ENCODE data around the gene FERMT3. TPM values are rescaled to one million over a fixed set of nuclear protein-coding genes. Genes with fewer than 3 reads are reported as not detected.

FERMT3 gene
- total RNA-seq, 1 donor from 2014 or later: 5.9 TPM

GRCh38 chr11:64268893-64269539 lies 62.5 kb downstream of the FERMT3 start:
- H3K4me1 Mint-ChIP-seq (ENCODE audit: low read depth): peaks cover 12% of the 10 kb centered on the region
- H3K27me3 Mint-ChIP-seq: no peaks in the 10 kb centered on the region
- peak overlapping the region; percentile 90 for H3K27ac Mint-ChIP-seq
- peak overlapping the region; percentile 98 for H3K4me3 Mint-ChIP-seq (ENCODE audit: low read depth)
- no peak for TF ChIP-seq CTCF (IDR thresholded peaks at IDR 0.05; ENCODE audit: unreplicated experiment)
- H3K36me3 Mint-ChIP-seq (ENCODE audit: insufficient read depth): peaks cover 2% of the 10 kb centered on the region
- no peaks in the 10 kb centered on the region for H3K9me3 Mint-ChIP-seq (ENCODE audit: low read depth)
- no peak for DNase-seq (ENCODE audit: low spot score, unreplicated experiment)

- H3K4me3 Mint-ChIP-seq (ENCODE audit: low read depth): peak overlapping the region; percentile 98
- H3K4me1 Mint-ChIP-seq (ENCODE audit: low read depth): peaks cover 12% of the 10 kb centered on the region
- DNase-seq (ENCODE audit: low spot score, unreplicated experiment): peak; percentile 91
- peaks cover 2% of the 10 kb centered on the region for H3K36me3 Mint-ChIP-seq (ENCODE audit: insufficient read depth)
- peak overlapping the region; percentile 99 for H3K27ac Mint-ChIP-seq
- H3K9me3 Mint-ChIP-seq (ENCODE audit: low read depth): no peaks in the 10 kb centered on the region
- TF ChIP-seq CTCF (IDR thresholded peaks at IDR 0.05; ENCODE audit: unreplicated experiment): peak; percentile 19
- no peaks in the 10 kb centered on the region for H3K27me3 Mint-ChIP-seq
Observed at GRCh38 chr11:64269540-64270220, 63.2 kb downstream of the FERMT3 start.

Other genes starting within 250 kb of the FERMT3 start
- 205 and 221 TPM in 2 replicates for gene COX8A, start 232.1 kb upstream of the FERMT3 start, total RNA-seq
- gene OTUB1, start 220.3 kb upstream of the FERMT3 start, total RNA-seq: 122 and 124 TPM in 2 replicates
- gene FLRT1, start 170.8 kb upstream of the FERMT3 start, total RNA-seq: 0.17 and 0.24 TPM in 2 replicates
- 28.0 and 30.6 TPM in 2 replicates for gene MACROD1, start 40.6 kb upstream of the FERMT3 start, total RNA-seq
- gene STIP1, start 20.6 kb upstream of the FERMT3 start, total RNA-seq: 189 and 209 TPM in 2 replicates
- gene TRPT1, start 19.5 kb downstream of the FERMT3 start, total RNA-seq: 52.0 and 53.9 TPM in 2 replicates
- 42.9 and 48.2 TPM in 2 replicates for gene NUDT22, start 19.6 kb downstream of the FERMT3 start, total RNA-seq
- 35.4 and 39.1 TPM in 2 replicates for gene DNAJC4, start 23.8 kb downstream of the FERMT3 start, total RNA-seq
- gene VEGFB, start 27.9 kb downstream of the FERMT3 start, total RNA-seq: 66.1 and 68.2 TPM in 2 replicates
- gene FKBP2, start 34.4 kb downstream of the FERMT3 start, total RNA-seq: 48.5 and 57.7 TPM in 2 replicates
- 198 TPM in 2 replicates for gene PPP1R14B, start 40.2 kb downstream of the FERMT3 start, total RNA-seq
- gene PLCB3, start 44.8 kb downstream of the FERMT3 start, total RNA-seq: 22.6 and 27.3 TPM in 2 replicates
- 42.8 and 46.9 TPM in 2 replicates for gene BAD, start 77.9 kb downstream of the FERMT3 start, total RNA-seq
- 46.7 and 56.5 TPM in 2 replicates for gene GPR137, start 79.1 kb downstream of the FERMT3 start, total RNA-seq
- gene KCNK4, start 84.6 kb downstream of the FERMT3 start, total RNA-seq: 0.62 TPM in 1 of 2 replicates, not detected in the other
- gene CATSPERZ, start 93.6 kb downstream of the FERMT3 start, total RNA-seq: not detected in 2 replicates
- gene ESRRA, start 98.8 kb downstream of the FERMT3 start, total RNA-seq: 28.1 and 31.4 TPM in 2 replicates
- gene TRMT112, start 110.8 kb downstream of the FERMT3 start, total RNA-seq: 137 and 149 TPM in 2 replicates
- gene PRDX5, start 111.4 kb downstream of the FERMT3 start, total RNA-seq: 157 and 171 TPM in 2 replicates
- 4.3 and 6.2 TPM in 2 replicates for gene CCDC88B, start 133.5 kb downstream of the FERMT3 start, total RNA-seq
- 18.6 and 18.7 TPM in 2 replicates for gene RPS6KA4, start 152.4 kb downstream of the FERMT3 start, total RNA-seq

Data from progenitor cell of endocrine pancreas (in vitro differentiated cells).